Measurements from ENCODE around the gene AGAP1.

Gene AGAP1

DNA sequence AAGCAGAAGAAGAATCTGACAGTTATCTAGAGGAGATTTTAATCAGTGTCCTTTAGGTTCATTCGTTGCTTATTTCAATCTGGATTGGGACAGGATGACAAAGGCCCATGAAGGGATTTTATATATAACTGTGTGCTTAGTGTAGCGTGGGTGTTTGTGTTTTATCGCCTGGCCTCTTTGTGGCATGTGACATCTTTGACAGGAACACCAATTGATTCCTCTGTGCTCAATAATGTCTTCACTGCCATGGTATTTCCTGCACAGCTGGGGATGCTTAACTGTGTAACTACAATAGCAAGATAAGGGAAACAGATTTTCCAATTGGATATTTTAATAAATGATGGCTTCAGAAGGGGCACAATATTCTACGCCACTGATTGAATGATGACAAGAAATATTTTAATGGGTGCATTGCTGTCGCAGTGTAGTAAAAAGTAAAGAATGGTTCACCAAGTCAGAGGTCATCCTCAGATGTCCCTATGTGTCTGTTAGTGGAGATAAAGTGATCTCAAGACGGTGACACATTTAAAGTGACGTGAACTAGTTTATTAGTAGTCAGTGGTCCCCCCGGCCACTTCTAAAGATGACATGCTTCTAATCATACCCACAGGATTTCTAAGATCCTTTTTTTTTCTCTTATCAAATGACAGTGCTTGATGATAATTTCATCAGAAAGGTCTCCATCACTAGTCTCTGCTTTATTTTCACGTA, 160.4 kb downstream of the AGAP1 start:
- in situ Hi-C loops (cut with HindIII; ENCODE audit: low sequenced_read_pairs), result no loop called here

DNA sequence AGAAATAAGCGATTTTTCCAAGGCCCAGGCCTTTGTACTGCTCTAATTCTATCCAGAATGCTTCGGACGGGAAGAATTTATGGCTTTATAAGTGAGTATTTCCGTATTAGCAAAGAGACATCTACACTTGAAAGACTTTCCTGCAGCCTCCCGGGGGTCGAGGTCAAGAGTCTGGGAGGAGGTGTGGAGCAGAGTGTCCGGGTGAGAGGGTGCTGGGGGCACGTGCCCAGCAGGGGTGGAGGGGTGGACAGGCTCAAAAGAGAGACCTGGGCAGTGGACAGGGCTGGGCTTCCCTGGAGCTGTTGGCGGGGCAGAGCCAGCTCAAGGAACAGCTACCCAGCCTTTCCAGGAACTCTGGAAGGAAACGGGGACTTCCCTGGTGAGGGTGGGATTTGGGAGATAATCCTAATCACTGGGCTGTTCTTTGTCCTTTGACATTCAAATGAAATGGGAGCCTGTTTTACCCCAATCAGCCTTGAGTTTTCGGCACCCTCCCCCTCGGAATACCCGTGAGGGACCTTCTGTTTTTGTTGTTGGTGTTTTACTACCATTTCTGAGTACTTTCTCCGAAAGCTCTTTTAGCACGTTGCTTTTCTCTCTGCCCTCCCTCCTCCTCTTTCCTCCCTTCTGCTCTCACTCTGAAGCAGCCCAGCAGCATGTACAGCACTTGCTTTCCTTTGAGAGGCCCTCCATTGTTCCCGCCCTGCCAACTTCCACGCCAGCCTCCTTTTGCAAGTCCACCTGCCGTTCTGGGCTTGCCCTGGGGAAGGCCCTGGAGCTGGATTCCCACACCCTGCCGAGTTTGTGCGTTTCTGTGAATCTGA, 164.7 kb downstream of the AGAP1 start:
- in situ Hi-C loops (cut with HindIII; ENCODE audit: low sequenced_read_pairs), result no loop called here

DNA sequence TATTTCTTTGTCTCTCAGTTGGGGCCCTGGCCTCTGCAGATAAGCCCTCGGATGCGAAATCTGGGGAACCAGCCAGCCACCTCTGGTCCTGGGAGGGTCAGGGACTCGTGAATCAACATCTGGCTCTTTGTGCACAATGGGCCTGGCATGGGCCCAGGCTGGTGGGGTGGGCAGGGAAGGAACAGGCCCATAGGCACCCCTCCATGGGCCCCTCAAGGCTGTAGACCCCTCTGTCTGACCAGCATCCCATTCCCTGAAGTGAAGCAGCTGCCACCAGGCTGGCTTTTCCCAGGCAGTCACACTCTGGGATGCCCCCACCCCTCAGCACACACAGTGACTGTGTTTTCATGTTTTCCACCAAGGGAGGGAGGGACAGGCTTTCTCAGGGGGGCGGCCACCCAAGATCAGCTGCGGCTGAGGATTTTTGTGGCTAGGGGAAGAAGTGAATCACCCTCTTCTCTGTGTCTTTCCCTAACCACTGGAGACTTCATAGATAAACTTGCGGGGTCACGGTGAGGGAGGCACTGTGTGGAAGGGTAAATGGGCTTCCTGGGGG, 166.0 kb downstream of the AGAP1 start:
- in situ Hi-C loops (cut with HindIII; ENCODE audit: low sequenced_read_pairs), result no loop called here

DNA sequence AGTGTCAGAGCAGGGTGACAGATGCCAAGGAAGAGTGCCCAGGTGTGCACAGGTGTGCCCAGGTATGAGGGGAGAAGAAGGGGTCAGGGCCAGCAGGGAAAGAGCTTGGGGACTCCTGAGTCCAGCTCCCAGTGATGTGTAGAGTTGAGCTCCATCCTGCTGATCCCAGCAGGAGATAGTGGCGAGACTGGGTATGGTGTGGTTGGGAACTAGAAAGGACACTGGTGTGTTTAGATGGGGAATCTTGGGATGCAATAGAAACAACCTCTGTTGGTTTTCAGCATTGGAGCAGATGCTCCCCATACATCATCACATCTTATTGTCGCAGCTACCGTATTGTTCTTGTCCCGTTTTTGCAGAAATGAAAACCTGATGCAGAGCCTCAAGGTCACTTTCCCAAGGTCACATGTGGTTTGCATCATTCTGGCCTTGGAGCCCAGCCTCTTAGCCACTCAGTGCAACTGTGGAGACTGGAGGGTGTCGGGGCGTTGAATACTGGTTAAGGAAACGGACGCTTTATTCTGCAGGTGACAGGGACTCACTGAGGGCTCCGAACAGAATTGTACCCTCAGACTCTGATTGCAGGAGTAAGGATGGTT, 166.7 kb downstream of the AGAP1 start:
- in situ Hi-C loops (cut with HindIII; ENCODE audit: low sequenced_read_pairs), result no loop called here

DNA sequence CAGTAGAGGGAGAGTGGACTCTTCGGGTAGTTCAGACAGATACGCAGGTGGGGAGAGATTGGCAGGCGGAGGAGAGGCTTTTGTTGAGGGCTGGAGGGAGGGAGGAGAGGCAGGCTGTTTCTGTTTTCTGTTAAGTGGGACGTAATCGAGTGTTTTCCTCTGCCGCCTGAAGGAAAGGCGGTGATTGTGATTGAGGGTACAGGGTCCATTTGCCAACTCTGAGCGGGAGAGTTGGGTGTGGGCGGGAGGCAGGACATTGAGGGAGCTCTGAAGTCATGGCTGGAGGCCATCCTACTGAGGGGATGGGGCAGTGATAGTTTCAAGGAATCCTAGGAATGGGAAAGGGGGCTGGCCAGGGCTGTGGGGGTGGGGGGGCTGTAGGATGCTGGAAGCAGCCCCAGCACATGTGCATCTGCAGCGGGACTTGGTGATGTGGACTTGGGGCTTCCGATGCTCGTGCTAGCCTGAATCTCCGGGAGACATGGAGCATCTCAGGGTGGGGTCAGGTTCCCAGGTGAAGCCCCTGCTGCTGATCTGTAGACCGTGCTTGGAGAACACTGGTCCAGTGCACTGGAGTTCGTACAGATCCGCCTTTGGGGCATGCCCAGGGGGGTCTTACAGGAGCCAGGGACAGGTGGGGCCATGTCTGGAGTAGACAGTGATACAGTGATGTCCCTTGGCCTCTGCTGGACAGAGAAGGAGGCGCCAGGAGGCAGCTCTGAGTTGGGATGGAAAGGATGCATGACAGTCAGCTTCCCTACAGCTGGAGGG, 167.5 kb downstream of the AGAP1 start:
- in situ Hi-C loops (cut with HindIII; ENCODE audit: low sequenced_read_pairs), result no loop called here

DNA sequence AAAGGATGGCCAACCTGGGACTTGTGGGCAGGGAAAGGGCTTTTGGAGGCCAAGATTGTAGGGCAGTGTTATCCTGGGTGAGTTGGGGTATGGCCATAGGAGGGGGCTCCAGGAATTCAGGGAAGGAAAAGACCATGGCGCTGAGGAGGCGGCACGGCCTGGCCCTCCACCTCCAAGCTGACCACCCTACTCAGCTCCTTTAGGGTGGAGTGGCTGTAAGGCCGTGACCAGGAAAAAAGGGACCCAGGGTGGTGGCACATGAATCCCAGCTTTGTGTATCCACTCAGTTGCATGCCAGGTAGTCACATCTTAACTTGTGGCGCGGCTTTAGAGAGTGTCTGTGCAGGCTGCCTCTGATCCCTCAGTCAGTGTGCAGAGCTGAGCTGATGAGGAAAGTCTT, 168.1 kb downstream of the AGAP1 start:
- in situ Hi-C loops (cut with HindIII; ENCODE audit: low sequenced_read_pairs), result no loop called here

DNA sequence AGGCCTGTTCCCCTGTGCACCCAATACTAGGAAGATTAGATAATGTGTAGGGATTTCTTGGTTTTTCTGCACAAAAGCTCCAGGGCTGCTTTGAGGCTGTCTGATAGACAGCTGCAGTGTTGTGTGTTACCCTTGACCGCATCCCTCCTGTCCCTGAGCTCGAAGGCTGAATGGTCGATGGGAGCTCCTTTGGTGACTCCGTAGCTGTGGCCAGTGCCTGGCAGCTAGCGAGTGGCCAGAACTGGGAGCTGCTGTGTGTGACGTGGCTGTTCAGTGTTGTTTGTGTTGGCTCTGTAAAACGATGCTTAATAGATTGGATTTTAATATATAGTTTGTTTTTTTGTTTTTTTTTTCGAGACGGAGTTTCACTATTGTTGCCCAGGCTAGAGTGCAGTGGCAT, 170.0 kb downstream of the AGAP1 start:
- in situ Hi-C loops (cut with HindIII; ENCODE audit: low sequenced_read_pairs), result no loop called here

DNA sequence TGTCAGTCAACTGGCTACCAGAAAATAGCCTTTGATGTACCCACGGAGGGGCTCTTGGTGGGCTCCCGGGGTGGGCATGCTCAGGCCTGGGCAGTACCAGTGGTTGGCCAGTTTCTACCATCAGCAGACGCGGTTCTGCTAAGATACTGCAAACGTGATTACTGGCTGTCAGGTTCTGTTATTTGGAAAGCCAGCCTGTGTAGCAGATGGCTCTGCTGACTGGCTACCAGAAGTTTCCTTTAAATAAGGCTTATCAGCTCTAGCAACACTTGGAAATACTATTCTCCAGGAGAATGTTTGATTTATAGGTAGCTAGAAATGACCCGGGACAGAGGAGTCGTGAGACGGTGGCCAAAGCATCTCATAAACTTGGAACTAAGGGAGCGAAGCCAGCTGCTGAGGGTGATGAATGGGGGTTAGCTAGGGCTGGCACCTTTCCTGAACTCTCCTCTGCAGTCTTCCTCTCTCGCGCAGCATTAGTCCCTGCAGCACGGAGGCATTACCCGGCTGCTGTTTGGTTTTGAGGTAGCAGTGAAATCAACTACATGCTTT, 171.9 kb downstream of the AGAP1 start:
- in situ Hi-C loops (cut with HindIII; ENCODE audit: low sequenced_read_pairs), result no loop called here

DNA sequence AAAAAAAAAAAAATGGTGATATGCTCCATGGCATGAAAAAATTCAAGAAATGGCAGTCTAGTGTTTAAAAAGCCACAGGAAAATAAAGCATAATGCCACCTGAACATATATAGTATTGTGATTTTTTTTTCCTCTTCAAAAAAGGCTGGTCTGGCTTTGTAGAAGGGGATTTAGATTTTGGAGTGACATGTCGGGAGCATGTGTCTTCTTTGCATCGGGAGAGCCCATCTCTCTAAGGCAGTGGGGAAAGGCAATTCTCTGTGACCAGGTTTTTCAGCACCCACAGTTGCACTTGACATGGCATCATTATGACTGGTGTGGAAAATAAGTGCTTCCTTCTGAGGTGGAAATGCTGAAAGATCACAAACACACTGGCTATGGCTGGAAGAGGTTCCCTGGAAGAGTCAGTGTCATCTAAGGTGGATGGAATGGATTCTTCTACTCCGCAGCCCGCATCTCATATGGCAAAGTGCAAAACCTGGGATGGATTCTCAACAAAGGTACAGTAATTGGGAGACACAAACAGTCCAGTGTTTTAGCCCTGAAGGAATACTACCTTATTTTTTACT, 172.5 kb downstream of the AGAP1 start:
- in situ Hi-C loops (cut with HindIII; ENCODE audit: low sequenced_read_pairs), result no loop called here

DNA sequence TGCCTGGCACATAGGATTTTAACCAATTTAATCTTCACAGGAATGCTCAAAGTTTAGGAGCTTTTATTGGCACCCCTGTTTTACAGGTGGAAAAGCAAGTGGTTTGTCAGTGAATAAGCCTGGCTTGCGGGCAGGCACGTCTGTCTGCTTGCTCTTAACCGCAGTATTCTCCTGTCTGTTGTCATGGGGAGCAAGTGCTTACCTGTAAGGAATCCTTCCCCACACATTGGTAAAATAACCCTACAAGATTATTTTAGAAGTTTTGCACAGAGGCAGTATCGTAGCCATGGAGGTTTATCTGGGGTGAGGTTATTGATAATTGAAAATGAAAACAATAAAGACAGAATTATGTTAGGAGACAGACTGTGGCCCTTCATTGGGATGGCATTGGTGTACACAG, 174.9 kb downstream of the AGAP1 start:
- in situ Hi-C loops (cut with HindIII; ENCODE audit: low sequenced_read_pairs), result no loop called here

DNA sequence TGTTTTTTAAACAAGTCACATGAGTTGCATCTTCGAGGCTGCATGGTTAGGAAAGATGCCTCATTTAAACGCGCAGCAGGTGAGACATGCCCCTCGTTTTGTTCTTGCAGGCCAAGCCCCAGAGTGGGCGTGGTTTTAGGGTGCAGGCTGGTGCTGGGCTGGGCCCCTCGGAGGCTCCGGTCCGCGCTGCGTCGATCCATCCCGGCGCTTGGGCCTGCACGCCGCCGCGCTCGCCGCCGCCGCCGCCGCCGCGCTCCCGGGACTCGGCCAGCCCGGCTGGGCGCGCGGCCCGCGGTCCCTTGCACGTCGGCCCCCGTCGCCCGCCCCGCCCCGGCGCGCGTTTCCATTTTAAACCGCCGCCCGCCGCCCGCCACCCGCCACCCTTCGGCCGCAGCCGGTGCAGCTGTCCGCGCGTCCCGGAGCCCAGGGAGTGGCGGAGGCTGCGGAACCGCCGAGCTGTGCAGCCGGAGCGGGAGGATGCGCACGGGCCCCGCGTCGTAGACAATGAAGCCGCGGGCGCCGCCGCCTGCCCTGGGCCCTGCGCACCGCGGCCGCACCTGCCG, 175.5 kb downstream of the AGAP1 start:
- in situ Hi-C loops (cut with HindIII; ENCODE audit: low sequenced_read_pairs), result no loop called here

DNA sequence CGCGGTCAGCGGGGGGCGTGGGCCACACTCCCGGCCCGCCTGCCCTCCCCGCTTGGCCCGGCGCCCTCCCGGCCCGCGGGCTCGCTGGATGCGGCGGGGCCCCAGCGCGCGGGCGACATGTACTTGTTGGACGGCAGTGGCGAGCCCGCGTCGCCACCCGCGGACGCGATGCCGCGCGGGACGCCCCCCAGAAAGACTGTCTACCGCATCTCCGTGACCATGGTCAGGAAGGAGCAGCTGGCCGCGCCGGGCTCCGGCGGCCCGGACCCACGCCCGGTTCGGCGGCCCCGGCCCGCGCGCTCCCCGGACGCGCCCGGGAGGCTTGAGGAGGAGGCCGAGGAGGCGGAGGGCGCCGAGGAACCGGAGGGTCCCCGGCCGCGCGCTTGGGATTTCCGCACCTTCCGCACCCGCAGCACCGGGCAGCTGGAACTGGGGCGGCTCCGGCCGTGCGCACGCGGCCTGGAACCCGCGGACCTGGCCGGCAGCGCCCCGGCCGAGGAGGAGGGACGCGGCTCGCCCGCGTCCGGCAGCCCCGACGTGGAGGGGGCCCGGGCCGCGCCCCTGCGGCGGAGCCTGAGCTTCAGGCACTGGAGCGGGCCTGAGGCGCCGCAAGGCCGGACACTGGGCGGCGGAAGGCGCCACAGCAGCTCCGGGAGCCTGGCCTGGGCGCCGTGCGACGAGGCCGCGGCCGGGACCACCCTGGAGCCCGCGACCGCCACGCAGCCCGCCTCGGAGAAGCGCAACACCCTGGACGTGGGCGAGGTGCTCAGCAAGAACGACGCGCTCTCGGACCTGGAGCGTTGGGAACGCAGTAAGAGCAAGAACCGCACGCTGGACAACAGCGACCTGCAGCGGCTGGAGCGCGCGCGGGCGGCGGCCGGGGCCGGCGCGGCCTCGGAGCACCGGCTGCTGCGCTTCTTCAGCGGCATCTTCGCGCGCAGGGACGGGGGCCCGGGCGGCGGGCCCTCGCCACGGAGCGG, 176.4 kb downstream of the AGAP1 start:
- in situ Hi-C loops (cut with HindIII; ENCODE audit: low sequenced_read_pairs), result no loop called here

DNA sequence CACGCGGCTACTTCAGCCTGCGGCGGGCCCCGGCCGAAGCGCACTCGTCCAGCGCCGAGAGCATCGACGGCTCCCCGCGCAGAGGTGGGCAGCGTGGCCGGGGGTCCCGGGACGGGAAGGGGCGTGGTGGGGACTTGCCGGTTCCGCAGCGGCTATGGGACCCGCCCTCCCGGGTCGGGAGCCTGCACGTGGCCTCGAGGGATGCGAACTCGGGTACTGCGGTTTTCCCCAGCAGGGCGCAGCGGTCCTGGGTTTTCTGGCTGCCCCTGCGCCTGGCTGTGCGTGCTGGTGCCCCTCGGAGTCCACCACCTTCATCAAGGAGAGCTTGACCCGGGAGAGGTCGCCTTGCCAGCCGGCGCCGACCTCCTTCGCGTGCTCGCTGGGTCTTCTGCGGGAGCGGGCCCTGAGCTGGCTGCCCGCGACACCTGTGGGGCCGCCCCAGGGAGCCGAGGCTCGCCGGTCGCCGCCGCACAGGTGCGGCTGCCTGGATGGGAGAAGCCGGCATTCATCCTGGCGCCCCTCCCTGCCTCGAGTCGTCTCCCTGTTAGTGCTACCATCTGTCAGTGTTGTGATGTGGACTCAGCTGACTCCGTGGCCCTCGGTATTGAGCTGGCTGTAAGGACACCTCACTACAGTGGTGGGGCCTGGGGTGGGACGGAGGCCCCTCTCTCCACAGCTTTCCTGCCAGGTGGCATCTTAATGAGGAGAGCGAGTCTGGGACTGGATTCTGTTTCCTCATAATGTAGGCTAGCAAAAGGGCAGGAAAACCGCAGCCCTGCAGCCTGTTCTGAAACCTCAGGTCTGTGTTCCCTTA, 177.3 kb downstream of the AGAP1 start:
- in situ Hi-C loops (cut with HindIII; ENCODE audit: low sequenced_read_pairs), result no loop called here

DNA sequence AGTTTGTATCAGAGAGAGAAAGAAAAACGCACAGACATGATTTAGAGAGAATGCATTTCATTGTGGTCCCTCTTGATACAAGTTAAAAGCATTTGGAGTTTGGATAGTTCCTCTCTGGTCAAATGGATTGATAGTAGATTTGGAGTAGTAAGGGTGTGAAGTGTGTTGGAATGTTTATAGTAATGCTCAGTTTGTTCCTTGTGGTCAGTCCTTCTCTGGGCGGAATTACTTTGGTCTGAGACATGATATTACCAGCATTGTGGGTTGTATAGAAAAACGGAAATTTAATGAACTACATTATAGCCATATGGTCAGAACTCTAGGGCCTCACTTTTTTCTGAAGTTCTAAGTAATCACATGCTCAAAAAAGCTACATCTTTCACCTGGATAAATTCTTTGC, 178.9 kb downstream of the AGAP1 start:
- in situ Hi-C loops (cut with HindIII; ENCODE audit: low sequenced_read_pairs), result no loop called here

DNA sequence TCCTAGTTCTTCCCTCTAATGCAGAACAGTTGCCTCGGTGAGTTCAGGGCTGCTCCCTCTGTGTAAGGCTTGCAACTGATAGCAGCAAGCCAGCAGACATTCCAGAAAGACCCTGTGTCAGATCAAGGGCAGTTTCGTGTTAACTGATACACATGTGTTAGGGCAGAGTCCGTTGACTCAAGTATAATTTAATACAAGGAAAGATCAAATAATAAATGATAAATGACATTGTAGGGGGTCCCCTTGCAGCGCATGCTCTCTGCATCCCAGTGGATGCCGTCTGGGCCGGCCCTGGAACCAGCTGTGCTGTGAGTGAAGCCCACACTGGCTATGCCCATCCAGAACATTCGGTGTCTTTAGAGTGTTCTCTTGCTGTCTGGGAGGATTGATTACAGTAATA, 180.3 kb downstream of the AGAP1 start:
- in situ Hi-C loops (cut with HindIII; ENCODE audit: low sequenced_read_pairs), result no loop called here

DNA sequence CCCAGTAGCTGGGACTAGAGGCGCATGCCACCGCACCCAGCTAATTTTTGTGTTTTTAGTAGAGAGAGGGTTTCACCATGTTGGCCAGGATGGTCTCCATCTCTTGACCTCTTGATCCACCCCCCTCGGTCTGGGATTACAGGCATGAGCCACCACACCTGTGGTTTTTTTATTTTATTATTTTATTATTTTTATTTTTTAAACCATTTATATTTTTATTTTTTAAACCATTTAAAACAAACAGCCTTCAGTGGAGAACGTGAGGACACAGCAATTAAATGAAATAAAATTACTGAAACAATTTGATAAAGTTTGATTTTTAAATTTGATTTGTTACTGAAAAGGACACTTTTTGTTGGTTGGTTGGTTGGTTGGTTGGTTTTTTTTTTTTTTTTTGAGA, 181.0 kb downstream of the AGAP1 start:
- in situ Hi-C loops (cut with HindIII; ENCODE audit: low sequenced_read_pairs), result no loop called here

DNA sequence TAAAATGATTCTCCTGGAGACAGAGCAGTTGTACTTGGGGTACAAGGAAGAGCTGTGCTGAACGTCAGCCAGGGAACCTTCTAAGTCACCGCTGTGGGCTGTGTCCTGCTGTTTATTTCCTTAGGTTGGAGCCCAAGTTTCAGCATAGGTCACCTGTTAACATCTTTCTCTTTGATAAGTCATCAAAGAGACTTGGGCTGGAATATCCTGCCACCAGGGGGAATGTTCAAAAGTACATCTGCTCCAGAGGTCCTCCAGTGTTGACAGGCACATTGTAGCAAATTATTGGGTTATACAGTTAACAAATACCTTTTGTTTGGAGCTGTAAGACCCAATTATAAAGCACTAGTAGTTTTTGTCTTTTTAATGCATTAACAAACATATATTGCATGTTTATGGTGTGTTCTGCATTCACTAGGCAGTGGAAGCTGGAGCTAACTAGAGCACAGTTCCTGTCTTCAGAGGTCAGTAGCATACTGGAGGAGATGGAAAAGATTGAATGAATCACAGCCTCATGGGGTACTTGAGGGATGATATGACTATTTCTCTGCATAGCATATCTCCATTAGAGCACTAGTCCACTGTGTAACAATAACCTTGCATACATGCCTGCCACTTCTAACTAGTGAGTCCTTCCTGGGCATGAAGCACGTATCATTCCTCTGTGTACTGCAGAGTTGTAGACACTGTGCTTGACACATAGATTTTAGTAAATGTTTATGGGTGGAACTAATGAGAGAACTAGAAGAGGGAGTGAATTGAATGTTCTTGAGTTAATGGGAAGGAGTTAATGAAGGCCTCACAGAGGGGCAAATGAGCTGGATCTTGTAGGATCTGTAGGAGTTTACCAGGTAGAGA, 182.1 kb downstream of the AGAP1 start:
- in situ Hi-C loops (cut with HindIII; ENCODE audit: low sequenced_read_pairs), result no loop called here

Data from DLD1 (cell line).